Esophagus muscularis mucosa (tissue), 4 donors: ENCODE measurements around the gene GOLGA7B. TPM values are rescaled to one million over a fixed set of nuclear protein-coding genes. Genes with fewer than 3 reads are reported as not detected.

Experiments used
- DNase-seq: peaks from one replicate; pipeline ENCODE4 v3.0.0-alpha.2; 2017; ENCODE audit errors: extremely low spot score
- H3K27ac ChIP-seq, 4 donors: fragments of 200-600 bp; sonication (generic); replicated peaks in 1 of 4; 1 replicate in 3 of 4; 2 replicates in 1 of 4; pipeline ENCODE4 v1.5.1; 2016 to 2019; ENCODE audit warnings: mild to moderate bottlenecking in 1 of 4
- H3K27me3 ChIP-seq, 4 donors: fragments of 200-600 bp; sonication (generic); one replicate each; pipeline versions ENCODE4 v1.5.1 to v1.6.0; 2016 to 2019
- H3K36me3 ChIP-seq, 4 donors: fragments of 200-600 bp; sonication (generic); one replicate each; pipeline ENCODE4 v1.5.1; 2016 to 2019
- H3K4me1 ChIP-seq, 4 donors: fragments of 200-600 bp; sonication (generic); one replicate each; pipeline ENCODE4 v1.5.1; 2016 to 2019
- H3K4me3 ChIP-seq, 4 donors: fragments of 200-600 bp; sonication (generic); 1 replicate in 2 of 4; 2 replicates in 2 of 4; pipeline ENCODE4 v1.5.1; 2016 to 2019; ENCODE audit warnings: mild to moderate bottlenecking in 4 of 4, moderate library complexity in 1 of 4
- H3K9me3 ChIP-seq, 4 donors: fragments of 200-600 bp; sonication (generic); 1 replicate in 3 of 4; 2 replicates in 1 of 4; pipeline ENCODE4 v1.5.1; 2016 to 2019
- CTCF ChIP-seq, 3 experiments: fragments of 200-600 bp in 2 of 3; fragments of 450-650 bp in 1 of 3; sonication (generic) in 2 of 3; IDR thresholded peaks; one replicate each; pipeline ENCODE4 v1.5.1; 2017 to 2019; ENCODE audit warnings: antibody characterized with exemption in 3 of 3, mild to moderate bottlenecking in 2 of 3, moderate library complexity in 1 of 3
- EP300 ChIP-seq: sonication (generic); formaldehyde crosslinking; IDR thresholded peaks from one replicate; pipeline ENCODE4 v1.6.1; 2017; ENCODE audit warnings: antibody characterized with exemption
- POLR2A ChIP-seq: fragments of 450-650 bp; IDR thresholded peaks from one replicate; pipeline ENCODE4 v1.6.1; 2017; ENCODE audit warnings: antibody characterized with exemption, moderate library complexity, mild to moderate bottlenecking, low read depth
- POLR2AphosphoS5 ChIP-seq, 2 donors: sonication (generic); formaldehyde crosslinking; IDR thresholded peaks; one replicate each; pipeline ENCODE4 v1.6.1; 2017; ENCODE audit warnings: antibody characterized with exemption in 2 of 2
- WGBS: methylation state at CpG from one replicate; pipeline ENCODE4 v1.1.5; 2018; 5-methylcytosine and 5-hydroxymethylcytosine counted together
- intact Hi-C: fragments of 100-400 bp; cut with DNase I; formaldehyde crosslinking; loops from one replicate; pipeline ENCODE4 v1.15.1; 2023
- total RNA-seq, 4 donors: library from RNA; depleted of rRNA; stranded (reverse); fragments of >200 nt; gene quantifications; one replicate each; pipeline versions ENCODE4 v1.1.0 to v1.2.1, GENCODE V29; 2016

Gene GOLGA7B
- under 1 TPM; under 0.01 to 0.33 (median 0.18) TPM for total RNA-seq

DNA sequence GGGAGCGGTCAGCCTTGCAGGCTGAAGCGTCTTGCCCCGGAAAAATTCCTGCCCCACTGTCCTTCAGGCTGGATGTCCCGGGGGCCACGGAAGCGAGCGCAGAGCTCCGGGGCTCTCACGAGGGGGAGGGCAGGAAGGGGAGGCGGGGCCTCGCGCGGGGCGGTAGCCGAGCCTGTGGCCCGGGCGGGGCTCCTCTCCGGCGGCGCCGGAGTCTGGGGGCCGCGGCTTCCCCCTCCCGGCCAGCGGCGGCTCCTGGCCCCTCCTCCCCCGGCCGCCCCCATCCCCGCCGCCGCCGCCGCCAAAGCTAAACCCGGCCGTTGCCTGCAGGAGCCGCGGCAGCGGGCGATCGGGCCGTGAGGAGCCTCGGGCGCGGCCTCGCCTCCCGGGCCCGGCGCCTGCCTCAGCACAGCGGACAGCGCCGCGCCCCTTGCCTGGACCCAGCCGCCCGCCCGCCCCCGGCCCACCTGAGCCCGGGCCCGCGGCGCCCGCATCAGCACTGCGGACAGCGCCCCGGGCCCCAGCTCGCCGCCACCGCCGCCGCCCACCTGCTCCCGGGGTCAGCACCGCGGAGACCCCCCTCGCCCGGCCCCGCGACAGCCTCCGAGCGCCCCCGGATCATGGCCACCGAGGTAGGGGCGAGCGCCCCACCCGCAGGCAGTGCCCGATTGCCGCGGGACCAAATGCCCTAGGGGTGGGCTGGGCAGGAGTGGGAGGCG lies at the start of gene GOLGA7B:
Gene GOLGA7B (plus strand): TSS at position 157 of the 716 bp plus-strand sequence. CDS start 461 bp downstream, at position 618.
- peaks cover 5 to 23% (median 15%) of the 10 kb centered on the region in 4 donors for H3K4me1 ChIP-seq
- TF ChIP-seq POLR2A = no peak
- TF ChIP-seq POLR2AphosphoS5 (IDR thresholded peaks at IDR 0.05) = no peak
- peak within 1 kb of the TSS; percentile 56 to 64 (median 62) for H3K4me3 ChIP-seq
- H3K36me3 ChIP-seq = no peaks in the 10 kb centered on the region
- peaks cover 0 to 76% (median 32%) of the 10 kb centered on the region in 4 donors for H3K27me3 ChIP-seq
- H3K9me3 ChIP-seq = no peaks in the 10 kb centered on the region
- no peak for DNase-seq
- intact Hi-C loops = no loop called here
- WGBS = 2% methylated on average over 13 of the region's 87 CpGs
- H3K27ac ChIP-seq = no peak within 1 kb of the TSS

DNA sequence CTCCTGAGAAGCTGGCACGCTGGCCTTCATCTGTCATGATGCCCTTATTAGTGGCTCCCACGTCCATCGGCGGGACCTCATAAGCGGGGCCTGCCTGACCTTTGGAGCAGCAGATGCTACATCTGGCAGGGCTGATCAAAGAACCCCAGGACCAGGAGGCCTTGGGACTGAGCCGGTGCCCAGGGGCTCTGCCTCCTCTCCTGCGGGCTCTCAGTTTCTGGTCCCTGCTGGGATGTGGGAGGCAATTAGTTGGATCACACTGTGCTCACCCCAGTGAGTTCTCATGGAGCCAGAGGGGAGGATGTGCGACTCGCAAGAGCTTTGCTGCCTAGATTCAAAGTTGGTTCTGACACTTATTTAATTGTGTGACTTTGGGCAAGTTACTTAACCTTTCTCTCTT lies 49.2 kb upstream of the GOLGA7B start:
- TF ChIP-seq CTCF (IDR thresholded peaks at IDR 0.05) (no peak), POLR2AphosphoS5 (IDR thresholded peaks at IDR 0.05) (no peak), POLR2A (no peak), EP300 (no peak)
- Histone ChIP-seq H3K4me1 (no peaks in the 10 kb centered on the region), H3K9me3 (peaks cover 0 to 10% (median 6%) of the 10 kb centered on the region in 4 donors), H3K27me3 (peaks cover 0 to 42% (median 0%) of the 10 kb centered on the region in 4 donors), H3K27ac (no peak overlapping the region), H3K36me3 (no peaks in the 10 kb centered on the region), H3K4me3 (no peak overlapping the region)
- WGBS = 80% methylated on average over 5 of the region's 9 CpGs
- DNase-seq = no peak
- intact Hi-C loops = no loop called here

DNA sequence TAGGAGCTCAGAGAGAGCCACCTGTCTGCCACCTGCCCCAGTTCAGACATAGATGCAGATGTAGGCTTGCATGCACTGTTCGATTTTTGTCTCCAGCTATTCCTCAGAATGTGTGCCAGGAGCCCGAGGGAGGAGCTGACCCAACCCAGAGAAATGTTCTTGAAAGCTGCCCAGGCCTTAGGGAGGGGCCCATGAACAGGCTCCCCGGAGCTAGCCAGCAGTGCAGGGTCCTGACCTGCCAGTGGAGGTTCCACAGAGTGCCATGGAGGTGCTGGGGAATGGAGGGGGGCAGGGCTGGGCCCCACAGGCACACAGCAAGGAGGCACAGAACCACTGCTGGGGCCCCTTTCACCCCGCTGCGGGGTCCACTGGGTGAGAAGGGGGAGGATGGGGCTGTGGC lies 48.2 kb upstream of the GOLGA7B start:
- H3K9me3 ChIP-seq = peaks cover 0 to 10% (median 6%) of the 10 kb centered on the region in 4 donors
- no peak for TF ChIP-seq EP300
- TF ChIP-seq POLR2A = no peak
- TF ChIP-seq POLR2AphosphoS5 (IDR thresholded peaks at IDR 0.05) = no peak
- no peak for TF ChIP-seq CTCF (IDR thresholded peaks at IDR 0.05)
- H3K27me3 ChIP-seq = peaks cover 0 to 42% (median 0%) of the 10 kb centered on the region in 4 donors
- WGBS = 78% methylated on average over 5 of the region's 5 CpGs
- intact Hi-C loops = no loop called here
- no peak for DNase-seq
- H3K27ac ChIP-seq = no peak overlapping the region
- H3K36me3 ChIP-seq = no peaks in the 10 kb centered on the region
- H3K4me1 ChIP-seq = no peaks in the 10 kb centered on the region
- no peak overlapping the region for H3K4me3 ChIP-seq

- no peaks in the 10 kb centered on the region for H3K36me3 ChIP-seq
- no peak overlapping the region for H3K27ac ChIP-seq
- WGBS = 74% methylated on average over 12 of the region's 12 CpGs
- peaks cover 0 to 20% (median 0%) of the 10 kb centered on the region in 4 donors for H3K27me3 ChIP-seq
- no peak for TF ChIP-seq EP300
- TF ChIP-seq POLR2AphosphoS5 (IDR thresholded peaks at IDR 0.05) = no peak
- no peak for TF ChIP-seq CTCF (IDR thresholded peaks at IDR 0.05)
- TF ChIP-seq POLR2A = no peak
- intact Hi-C loops = no loop called here
- no peak for DNase-seq
- no peaks in the 10 kb centered on the region for H3K9me3 ChIP-seq
- H3K4me1 ChIP-seq = no peaks in the 10 kb centered on the region
- no peak overlapping the region for H3K4me3 ChIP-seq
Observed at GRCh38 chr10:97805096-97805884, 44.4 kb upstream of the GOLGA7B start.

DNA sequence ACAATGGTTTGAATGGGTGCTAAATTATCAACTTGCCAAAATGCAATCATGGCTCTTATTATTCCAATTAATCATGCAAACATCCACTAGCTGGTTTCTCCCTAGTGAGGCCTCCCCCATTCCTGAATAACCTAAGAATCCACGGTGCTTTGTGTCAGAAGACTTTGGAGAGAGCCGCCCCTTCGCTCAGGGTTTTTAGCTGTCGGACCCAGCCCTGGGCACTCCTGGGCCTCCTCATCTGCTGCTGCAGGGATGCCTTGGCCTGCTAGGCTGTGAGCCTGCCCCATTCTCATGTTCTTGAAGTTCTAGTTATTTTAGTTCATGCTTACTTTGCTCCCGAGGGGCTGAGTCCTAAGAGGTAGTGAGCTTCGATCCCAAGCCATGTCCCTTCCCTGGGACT lies 43.7 kb upstream of the GOLGA7B start:
- intact Hi-C loops = no loop called here
- no peak for DNase-seq
- TF ChIP-seq CTCF (IDR thresholded peaks at IDR 0.05) (no peak), POLR2A (no peak), EP300 (no peak), POLR2AphosphoS5 (IDR thresholded peaks at IDR 0.05) (no peak)
- peaks cover 0 to 13% (median 0%) of the 10 kb centered on the region in 4 donors for H3K27me3 ChIP-seq
- no peak overlapping the region for H3K4me3 ChIP-seq
- no peaks in the 10 kb centered on the region for H3K9me3 ChIP-seq
- H3K4me1 ChIP-seq = no peaks in the 10 kb centered on the region
- WGBS = 76% methylated on average over 6 of the region's 6 CpGs
- no peaks in the 10 kb centered on the region for H3K36me3 ChIP-seq
- no peak overlapping the region for H3K27ac ChIP-seq
